ENCODE data around the gene ETDC. TPM values are rescaled to one million over a fixed set of nuclear protein-coding genes. Genes with fewer than 3 reads are reported as not detected.

ETDC gene
- total RNA-seq, 1 experiment from 2014 or later, result not detected

DNA sequence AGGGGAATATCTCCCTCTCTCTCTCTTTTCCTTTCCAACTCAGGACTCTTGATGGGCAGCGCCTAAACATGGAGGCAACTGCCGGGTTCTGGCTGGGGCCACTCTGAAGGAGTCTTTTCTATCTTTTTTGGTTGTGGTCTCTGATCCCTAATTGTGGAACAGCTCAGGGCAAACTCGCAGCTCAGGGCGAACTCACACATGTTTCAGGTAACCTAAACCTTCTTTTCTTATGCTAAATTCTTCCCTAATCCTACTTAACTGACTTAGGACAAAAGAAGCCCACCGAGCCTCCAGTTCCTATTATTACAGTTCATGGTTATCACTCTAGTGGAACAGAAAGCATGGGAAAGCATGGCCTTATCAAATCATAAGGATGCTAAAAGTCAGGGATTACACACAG lies 36.1 kb upstream of the ETDC start:
- intact Hi-C loops (cut with micrococcal nuclease), result no loop called here
- H3K4me3 ChIP-seq (ENCODE audit: low read length), result no peak overlapping the region
- no peak for DNase-seq

DNA sequence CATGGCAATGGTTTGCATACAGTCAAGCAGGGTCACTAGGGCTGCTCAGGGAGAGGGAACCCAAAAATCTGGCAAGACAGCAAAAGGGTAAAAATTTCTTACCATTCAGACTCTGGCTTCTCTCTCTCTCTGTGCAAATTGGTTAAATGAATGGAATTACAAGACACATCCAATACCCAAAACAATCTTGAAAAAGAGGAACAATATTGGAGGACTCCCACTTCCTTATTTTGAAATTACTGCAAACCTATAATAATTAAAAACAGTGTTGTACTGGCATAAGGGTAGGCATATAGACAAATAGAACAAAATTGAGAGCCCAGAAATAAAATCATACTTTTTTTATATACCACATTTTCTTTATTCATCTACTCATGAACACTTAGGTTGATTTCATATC lies 33.3 kb upstream of the ETDC start:
- Histone ChIP-seq H3K36me3 (ENCODE audit: low read depth, low read length) (no peaks in the 10 kb centered on the region), H3F3A (ENCODE audit: low read length, unreplicated experiment) (no peaks in the 10 kb centered on the region), H3K9me2 (replicated peaks; ENCODE audit: low read length) (no peaks in the 10 kb centered on the region), H3K4me1 (ENCODE audit: insufficient read depth, low read length) (no peaks in the 10 kb centered on the region), H3K27ac (ENCODE audit: low read length) (no peak overlapping the region), H3K4me2 (ENCODE audit: low read length) (no peak overlapping the region), H3K9me3 (ENCODE audit: low read length) (no peaks in the 10 kb centered on the region), H4K20me1 (ENCODE audit: low read length) (no peaks in the 10 kb centered on the region), H3K79me2 (ENCODE audit: low read length) (no peaks in the 10 kb centered on the region), H2AFZ (ENCODE audit: low read length) (no peak overlapping the region), H3K27me3 (ENCODE audit: low read length) (no peaks in the 10 kb centered on the region), H3K9ac (ENCODE audit: low read length) (no peak overlapping the region), H3K4me3 (ENCODE audit: low read length) (no peak overlapping the region)
- ChIA-PET POLR2A (ENCODE audit: unreplicated experiment) (no interaction called here), CTCF (no interaction called here)
- intact Hi-C loops (cut with micrococcal nuclease), result no loop called here
- no peak for DNase-seq
- no peak for TF ChIP-seq EZH2phosphoT487 (IDR thresholded peaks at IDR 0.05; ENCODE audit: borderline replicate concordance, low read length)
- TF ChIP-seq EZH2 (IDR thresholded peaks at IDR 0.05; ENCODE audit: low read length, unreplicated experiment), result no peak
- BruUV-seq (replicated peaks), result no TSS peak
- ATAC-seq, result no peak

More for the DNA sequence above, 36.1 kb upstream of the ETDC start:
- H3K4me2 ChIP-seq (ENCODE audit: low read length), result no peak overlapping the region
- no peaks in the 10 kb centered on the region for H3K9me3 ChIP-seq (ENCODE audit: low read length)
- no peak for TF ChIP-seq EZH2phosphoT487 (IDR thresholded peaks at IDR 0.05; ENCODE audit: borderline replicate concordance, low read length)
- ChIA-PET CTCF (no interaction called here), POLR2A (ENCODE audit: unreplicated experiment) (no interaction called here)
- no peaks in the 10 kb centered on the region for H3K4me1 ChIP-seq (ENCODE audit: insufficient read depth, low read length)
- H3K27ac ChIP-seq (ENCODE audit: low read length), result no peak overlapping the region
- H3K79me2 ChIP-seq (ENCODE audit: low read length), result no peaks in the 10 kb centered on the region
- no peaks in the 10 kb centered on the region for H3K9me2 ChIP-seq (replicated peaks; ENCODE audit: low read length)
- no peaks in the 10 kb centered on the region for H3K27me3 ChIP-seq (ENCODE audit: low read length)
- H4K20me1 ChIP-seq (ENCODE audit: low read length), result no peaks in the 10 kb centered on the region
- H3F3A ChIP-seq (ENCODE audit: low read length, unreplicated experiment), result no peaks in the 10 kb centered on the region
- no TSS peak for BruUV-seq (replicated peaks)
- ATAC-seq, result no peak
- no peak overlapping the region for H3K9ac ChIP-seq (ENCODE audit: low read length)
- no peak overlapping the region for H2AFZ ChIP-seq (ENCODE audit: low read length)
- H3K36me3 ChIP-seq (ENCODE audit: low read depth, low read length), result no peaks in the 10 kb centered on the region

DNA sequence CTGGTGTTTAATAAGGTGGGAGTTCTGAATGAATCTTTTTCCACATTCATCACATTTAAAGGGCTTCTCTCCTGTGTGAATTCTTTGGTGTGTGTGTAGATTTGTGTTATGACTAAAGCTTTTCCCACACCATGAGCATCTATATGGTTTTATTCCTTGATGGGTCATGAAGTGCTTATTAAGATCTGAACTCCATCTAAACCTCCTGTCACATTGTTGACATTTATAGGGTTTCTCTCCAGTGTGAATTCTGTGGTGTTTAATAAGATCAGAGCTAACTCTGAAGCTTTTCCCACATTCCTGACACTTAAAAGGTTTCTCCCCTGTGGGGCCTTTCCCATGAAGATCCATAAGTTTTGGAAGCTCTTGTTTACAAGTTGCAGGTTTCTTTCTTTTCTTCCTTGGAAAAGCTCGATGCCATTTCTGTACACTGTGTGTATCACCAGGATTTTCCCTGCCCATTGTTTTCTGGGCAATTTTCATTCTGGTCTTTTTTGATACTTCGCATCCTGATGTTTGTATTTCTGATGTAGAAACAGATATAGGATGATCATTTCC lies 21.9 kb upstream of the ETDC start:
- H3K4me2 ChIP-seq (ENCODE audit: low read length), result no peak overlapping the region
- ATAC-seq (no peak), DNase-seq (no peak)
- no peaks in the 10 kb centered on the region for H3K79me2 ChIP-seq (ENCODE audit: low read length)
- no peak overlapping the region for H2AFZ ChIP-seq (ENCODE audit: low read length)
- H3F3A ChIP-seq (ENCODE audit: low read length, unreplicated experiment), result no peaks in the 10 kb centered on the region
- no peaks in the 10 kb centered on the region for H3K9me2 ChIP-seq (replicated peaks; ENCODE audit: low read length)
- H3K4me3 ChIP-seq (ENCODE audit: low read length), result no peak overlapping the region
- no peaks in the 10 kb centered on the region for H4K20me1 ChIP-seq (ENCODE audit: low read length)
- no peak overlapping the region for H3K9ac ChIP-seq (ENCODE audit: low read length)
- intact Hi-C loops (cut with micrococcal nuclease), result no loop called here
- H3K36me3 ChIP-seq (ENCODE audit: low read depth, low read length), result peaks cover 19% of the 10 kb centered on the region
- 0 out of 2 replicates have a peak, but pooled peaks cover 6% of the 10 kb centered on the region for H3K9me3 ChIP-seq (ENCODE audit: low read length)
- no peak overlapping the region for H3K27ac ChIP-seq (ENCODE audit: low read length)
- CTCF ChIA-PET, result no interaction called here
- BruUV-seq (replicated peaks), result no TSS peak
- no peak for TF ChIP-seq EZH2phosphoT487 (IDR thresholded peaks at IDR 0.05; ENCODE audit: borderline replicate concordance, low read length)
- no peak for TF ChIP-seq EZH2 (IDR thresholded peaks at IDR 0.05; ENCODE audit: low read length, unreplicated experiment)
- POLR2A ChIA-PET (ENCODE audit: unreplicated experiment), result no interaction called here
- no peaks in the 10 kb centered on the region for H3K27me3 ChIP-seq (ENCODE audit: low read length)
- H3K4me1 ChIP-seq (ENCODE audit: insufficient read depth, low read length), result no peaks in the 10 kb centered on the region

DNA sequence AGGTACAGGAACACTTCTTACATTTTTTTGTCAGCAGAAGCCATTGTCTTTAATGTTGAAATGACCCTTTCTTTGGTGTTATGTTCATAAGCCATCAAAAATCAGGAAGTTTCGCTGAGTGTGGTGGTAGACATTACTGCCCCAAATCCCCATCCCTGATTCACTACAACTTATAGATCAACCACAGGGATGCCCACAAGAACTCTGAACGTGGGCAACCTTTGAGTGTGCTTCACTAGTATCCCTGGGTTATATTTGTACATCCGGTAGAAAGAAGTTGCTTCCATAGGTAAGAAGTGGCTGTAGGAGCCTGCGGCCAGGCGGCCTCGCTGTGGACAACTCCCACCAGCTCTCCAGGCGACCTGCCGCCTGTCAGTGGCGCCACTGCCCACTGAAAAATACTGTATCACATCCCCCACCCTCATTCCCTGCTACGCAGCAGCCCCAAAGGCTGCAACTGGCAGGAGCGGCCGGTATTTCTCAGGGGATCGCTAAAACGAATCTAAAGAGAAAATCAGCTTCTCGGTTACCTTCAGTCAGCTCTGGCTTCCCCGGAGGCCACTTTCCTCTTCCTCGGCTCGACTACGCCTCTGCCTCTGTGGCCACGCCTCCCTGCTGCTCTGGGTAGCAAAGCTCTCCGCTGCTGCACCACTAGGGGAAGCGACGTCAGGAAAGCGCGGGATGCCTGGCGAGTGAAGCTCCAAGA lies 13.9 kb upstream of the ETDC start:
- ChIA-PET CTCF (no interaction called here), POLR2A (ENCODE audit: unreplicated experiment) (no interaction called here)
- Histone ChIP-seq H3K4me2 (ENCODE audit: low read length) (no peak overlapping the region), H3K4me1 (ENCODE audit: insufficient read depth, low read length) (peaks cover 6% of the 10 kb centered on the region), H3K27ac (ENCODE audit: low read length) (no peak overlapping the region), H3K36me3 (ENCODE audit: low read depth, low read length) (no peaks in the 10 kb centered on the region), H2AFZ (ENCODE audit: low read length) (no peak overlapping the region), H3K9ac (ENCODE audit: low read length) (no peak overlapping the region), H3K4me3 (ENCODE audit: low read length) (no peak overlapping the region), H4K20me1 (ENCODE audit: low read length) (no peaks in the 10 kb centered on the region), H3K9me2 (replicated peaks; ENCODE audit: low read length) (no peaks in the 10 kb centered on the region), H3K79me2 (ENCODE audit: low read length) (no peaks in the 10 kb centered on the region), H3K9me3 (ENCODE audit: low read length) (no peaks in the 10 kb centered on the region), H3K27me3 (ENCODE audit: low read length) (no peaks in the 10 kb centered on the region), H3F3A (ENCODE audit: low read length, unreplicated experiment) (no peaks in the 10 kb centered on the region)
- no TSS peak for BruUV-seq (replicated peaks)
- TF ChIP-seq EZH2phosphoT487 (IDR thresholded peaks at IDR 0.05; ENCODE audit: borderline replicate concordance, low read length) (no peak), EZH2 (IDR thresholded peaks at IDR 0.05; ENCODE audit: low read length, unreplicated experiment) (no peak)
- TF ChIP-seq, protein P1, sequence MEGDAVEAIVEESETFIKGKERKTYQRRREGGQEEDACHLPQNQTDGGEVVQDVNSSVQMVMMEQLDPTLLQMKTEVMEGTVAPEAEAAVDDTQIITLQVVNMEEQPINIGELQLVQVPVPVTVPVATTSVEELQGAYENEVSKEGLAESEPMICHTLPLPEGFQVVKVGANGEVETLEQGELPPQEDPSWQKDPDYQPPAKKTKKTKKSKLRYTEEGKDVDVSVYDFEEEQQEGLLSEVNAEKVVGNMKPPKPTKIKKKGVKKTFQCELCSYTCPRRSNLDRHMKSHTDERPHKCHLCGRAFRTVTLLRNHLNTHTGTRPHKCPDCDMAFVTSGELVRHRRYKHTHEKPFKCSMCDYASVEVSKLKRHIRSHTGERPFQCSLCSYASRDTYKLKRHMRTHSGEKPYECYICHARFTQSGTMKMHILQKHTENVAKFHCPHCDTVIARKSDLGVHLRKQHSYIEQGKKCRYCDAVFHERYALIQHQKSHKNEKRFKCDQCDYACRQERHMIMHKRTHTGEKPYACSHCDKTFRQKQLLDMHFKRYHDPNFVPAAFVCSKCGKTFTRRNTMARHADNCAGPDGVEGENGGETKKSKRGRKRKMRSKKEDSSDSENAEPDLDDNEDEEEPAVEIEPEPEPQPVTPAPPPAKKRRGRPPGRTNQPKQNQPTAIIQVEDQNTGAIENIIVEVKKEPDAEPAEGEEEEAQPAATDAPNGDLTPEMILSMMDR (conservative IDR thresholded peaks at IDR 0.05; ENCODE audit: low read depth, low read length), result no peak
- DNase-seq, result no peak
- intact Hi-C loops (cut with micrococcal nuclease), result no loop called here
- ATAC-seq, result no peak
